ENCODE results near the gene WDR4.

DNA sequence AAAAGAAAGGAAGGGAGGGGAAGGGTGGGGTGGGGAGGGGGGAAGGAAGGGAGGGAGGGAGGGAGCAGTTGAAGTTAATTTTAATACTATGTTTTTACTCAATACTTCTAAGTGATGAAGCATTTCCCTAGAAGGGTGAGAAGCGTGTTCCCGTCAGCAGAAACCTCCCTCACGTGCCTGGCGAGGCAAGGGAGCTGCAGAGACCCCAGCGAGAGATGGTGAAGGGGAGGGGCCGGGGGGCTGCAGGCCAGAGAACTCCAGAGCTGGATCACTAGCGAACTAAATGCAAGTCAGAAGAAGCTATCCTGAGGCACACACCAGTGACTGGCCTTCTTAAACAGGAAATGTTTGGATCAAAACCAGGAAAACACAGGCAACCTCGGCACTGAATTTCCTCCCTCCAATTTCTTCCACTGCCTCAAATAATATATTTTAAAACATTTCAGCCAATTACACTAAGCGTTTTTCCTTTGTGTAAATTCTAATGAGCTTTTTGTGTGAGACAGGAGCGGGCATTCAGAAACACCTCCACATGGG, 18.0 kb downstream of the WDR4 start:
- TF ChIP-seq CTCF (IDR thresholded peaks at IDR 0.05) (no peak), POLR2A (IDR thresholded peaks at IDR 0.05) (no peak), EP300 (IDR thresholded peaks at IDR 0.05) (no peak)
